ENCODE data around the gene SPACA7. TPM values are rescaled to one million over a fixed set of nuclear protein-coding genes. Genes with fewer than 3 reads are reported as not detected.

Gene SPACA7
- total and polyA plus RNA-seq, 4 donors, result not detected

GRCh38 chr13:112349681-112350080, 26.5 kb upstream of the SPACA7 start:
- H3K27ac ChIP-seq (ENCODE audit: low read depth in 1 of 2, low read length in 2 of 2), result no peak overlapping the region
- no peaks in the 10 kb centered on the region for H3K4me1 ChIP-seq (ENCODE audit: control insufficient read depth in 4 of 4, insufficient read depth in 4 of 4, low read length in 3 of 4)
- WGBS, result 73% methylated on average over 13 of the region's 13 CpGs
- DNase-seq (ENCODE audit: low spot score), result no peak
- H3K9ac ChIP-seq (ENCODE audit: low read depth in 1 of 2, low read length in 2 of 2), result no peak overlapping the region
- peaks cover 0 to 5% (median 3%) of the 10 kb centered on the region in 4 donors for H3K27me3 ChIP-seq (ENCODE audit: control insufficient read depth in 4 of 4, insufficient read depth in 4 of 4, low read length in 3 of 4)
- no peak overlapping the region for H3K4me3 ChIP-seq (ENCODE audit: low read depth in 1 of 3, low read length in 3 of 3)
- TF ChIP-seq RXRA (IDR thresholded peaks at IDR 0.05) (no peak), YY1 (IDR thresholded peaks at IDR 0.05) (no peak), ZBTB33 (IDR thresholded peaks at IDR 0.05) (no peak), GABPA (IDR thresholded peaks at IDR 0.05 in 1 of 2, conservative IDR thresholded peaks at IDR 0.05 in 1 of 2) (no peak), RAD21 (IDR thresholded peaks at IDR 0.05) (no peak), HNF4A (conservative IDR thresholded peaks at IDR 0.05) (no peak)
- H3K9me3 ChIP-seq (ENCODE audit: control insufficient read depth in 4 of 4, low read length in 3 of 4), result no peaks in the 10 kb centered on the region
- no peaks in the 10 kb centered on the region for H3K36me3 ChIP-seq (ENCODE audit: control insufficient read depth in 4 of 4, insufficient read depth in 3 of 4, low read depth in 1 of 4, low read length in 3 of 4)

- no peaks in the 10 kb centered on the region for H3K9me3 ChIP-seq (ENCODE audit: control insufficient read depth in 4 of 4, low read length in 3 of 4)
- H3K4me1 ChIP-seq (ENCODE audit: control insufficient read depth in 4 of 4, insufficient read depth in 4 of 4, low read length in 3 of 4), result no peaks in the 10 kb centered on the region
- no peak overlapping the region for H3K4me3 ChIP-seq (ENCODE audit: low read depth in 1 of 3, low read length in 3 of 3)
- TF ChIP-seq REST (IDR thresholded peaks at IDR 0.05), result no peak
- no peak for TF ChIP-seq TAF1 (conservative IDR thresholded peaks at IDR 0.05)
- TF ChIP-seq JUND (IDR thresholded peaks at IDR 0.05), result no peak
- no peak for TF ChIP-seq NR2F2 (IDR thresholded peaks at IDR 0.05)
- TF ChIP-seq HNF4A (conservative IDR thresholded peaks at IDR 0.05), result no peak
- no peak for TF ChIP-seq FOXA1 (IDR thresholded peaks at IDR 0.05)
- TF ChIP-seq GABPA (IDR thresholded peaks at IDR 0.05 in 1 of 2, conservative IDR thresholded peaks at IDR 0.05 in 1 of 2), result no peak
- no peak for TF ChIP-seq EGR1 (IDR thresholded peaks at IDR 0.05; ENCODE audit: low read depth in 2 of 2)
- TF ChIP-seq RAD21 (IDR thresholded peaks at IDR 0.05), result no peak
- no peak for TF ChIP-seq SP1 (IDR thresholded peaks at IDR 0.05)
- TF ChIP-seq FOXA2 (IDR thresholded peaks at IDR 0.05), result no peak
- TF ChIP-seq RXRA (IDR thresholded peaks at IDR 0.05), result no peak
- TF ChIP-seq ZBTB33 (IDR thresholded peaks at IDR 0.05), result no peak
- TF ChIP-seq YY1 (IDR thresholded peaks at IDR 0.05), result no peak
- TF ChIP-seq CTCF (IDR thresholded peaks at IDR 0.05; ENCODE audit: low read depth, low read length, missing input control), result no peak
- peaks cover 0 to 5% (median 3%) of the 10 kb centered on the region in 4 donors for H3K27me3 ChIP-seq (ENCODE audit: control insufficient read depth in 4 of 4, insufficient read depth in 4 of 4, low read length in 3 of 4)
- DNase-seq (ENCODE audit: low spot score), result no peak
- H3K9ac ChIP-seq (ENCODE audit: low read depth in 1 of 2, low read length in 2 of 2), result no peak overlapping the region
- 73% methylated on average over 11 of the region's 11 CpGs for WGBS
- no peaks in the 10 kb centered on the region for H3K36me3 ChIP-seq (ENCODE audit: control insufficient read depth in 4 of 4, insufficient read depth in 3 of 4, low read depth in 1 of 4, low read length in 3 of 4)
- no peak overlapping the region for H3K27ac ChIP-seq (ENCODE audit: low read depth in 1 of 2, low read length in 2 of 2)
These were observed 25.9 kb upstream of the SPACA7 start for GRCh38 chr13:112350300-112350699.
